GM12891 (cell line): ENCODE measurements around the gene NBAS.
A peak's percentile ranks its signal among the peaks of the same experiment; 100 is the strongest.

Source experiments
- DNase-seq: peaks from one replicate; pipeline ENCODE4 v3.0.0; 2011; ENCODE audit warnings: low spot score; ENCODE audit not compliant: insufficient read length
- FAIRE-seq: peaks from 2 replicates; lab custom pipeline; 2011; peaks lifted over from hg19 to GRCh38; lab: Jason Lieb, UNC
- PAX5 ChIP-seq: IDR thresholded peaks from 2 replicates; pipeline ENCODE4 v1.6.1; 2011; ENCODE audit warnings: low read length, moderate library complexity, mild to moderate bottlenecking; ENCODE audit not compliant: insufficient read depth, severe bottlenecking
- POLR2A ChIP-seq: IDR thresholded peaks from 2 replicates; pipeline ENCODE4 v1.6.1; 2011; ENCODE audit warnings: low read depth, low read length, control low read depth
- POLR2AphosphoS5 ChIP-seq: IDR thresholded peaks from 2 replicates; pipeline ENCODE4 v1.6.1; 2011; ENCODE audit warnings: low read depth, low read length, control low read depth
- POU2F2 ChIP-seq: IDR thresholded peaks from 2 replicates; pipeline ENCODE4 v1.6.1; 2011; ENCODE audit warnings: low read depth, mild to moderate bottlenecking, control low read depth, low read length, moderate library complexity
- SPI1 ChIP-seq: IDR thresholded peaks from 2 replicates; pipeline ENCODE4 v1.6.1; 2011; ENCODE audit warnings: low read depth, low read length, control low read depth
- TAF1 ChIP-seq: IDR thresholded peaks from 2 replicates; pipeline ENCODE4 v1.6.1; 2011; ENCODE audit warnings: low read depth, low read length, control low read depth

The NBAS gene

GRCh38 chr2:15182275-15182674 is 378.9 kb downstream of the NBAS start:
- TF ChIP-seq SPI1 (no peak), POLR2AphosphoS5 (no peak), POU2F2 (no peak), TAF1 (no peak), PAX5 (no peak), POLR2A (no peak)
- DNase-seq (no peak), FAIRE-seq (no peak)

- FAIRE-seq (no peak), DNase-seq (no peak)
- TF ChIP-seq POLR2AphosphoS5, result no peak
- no peak for TF ChIP-seq TAF1
- TF ChIP-seq SPI1, result no peak
- TF ChIP-seq POLR2A, result no peak
- no peak for TF ChIP-seq PAX5
- TF ChIP-seq POU2F2, result no peak
Observed at GRCh38 chr2:15181092-15181745, 379.9 kb downstream of the NBAS start.

GRCh38 chr2:15180379-15180778 is 380.8 kb downstream of the NBAS start:
- DNase-seq (no peak), FAIRE-seq (no peak)
- no peak for TF ChIP-seq POLR2AphosphoS5
- no peak for TF ChIP-seq POU2F2
- TF ChIP-seq TAF1, result no peak
- no peak for TF ChIP-seq POLR2A
- TF ChIP-seq PAX5, result no peak
- TF ChIP-seq SPI1, result no peak

GRCh38 chr2:15178946-15179345 is 382.2 kb downstream of the NBAS start:
- DNase-seq, result no peak
- no peak for FAIRE-seq
- TF ChIP-seq PAX5, result no peak
- no peak for TF ChIP-seq TAF1
- no peak for TF ChIP-seq POU2F2
- no peak for TF ChIP-seq POLR2AphosphoS5
- TF ChIP-seq SPI1, result no peak
- TF ChIP-seq POLR2A, result no peak

- FAIRE-seq, result peak; percentile 87
- no peak for TF ChIP-seq PAX5
- TF ChIP-seq POU2F2, result peak; percentile 37; the same call in 1 of the 2 replicates
- TF ChIP-seq SPI1, result 0 out of 2 replicates have a peak, but pooled peaks have one; percentile 3
Observed at GRCh38 chr2:15177103-15177502, 384.0 kb downstream of the NBAS start.

GRCh38 chr2:15176604-15177003 is 384.5 kb downstream of the NBAS start:
- DNase-seq (no peak), FAIRE-seq (no peak)
- TF ChIP-seq POLR2AphosphoS5 (no peak), POLR2A (no peak), POU2F2 (no peak), PAX5 (no peak), TAF1 (no peak), SPI1 (no peak)

More at GRCh38 chr2:15177103-15177502, 384.0 kb downstream of the NBAS start:
- peak; percentile 23 for DNase-seq

GRCh38 chr2:15174567-15174966 is 386.6 kb downstream of the NBAS start:
- DNase-seq, result no peak
- TF ChIP-seq SPI1, result no peak
- no peak for TF ChIP-seq PAX5
- TF ChIP-seq POU2F2, result no peak
- no peak for TF ChIP-seq POLR2AphosphoS5
- TF ChIP-seq TAF1, result no peak
- no peak for TF ChIP-seq POLR2A
- no peak for FAIRE-seq

- no peak for FAIRE-seq
- TF ChIP-seq POLR2A (no peak), PAX5 (no peak), POLR2AphosphoS5 (no peak), SPI1 (no peak), TAF1 (no peak), POU2F2 (no peak)
Observed at GRCh38 chr2:15173501-15173900, 387.6 kb downstream of the NBAS start.

GRCh38 chr2:15172825-15173224 is 388.3 kb downstream of the NBAS start:
- TF ChIP-seq POU2F2, result no peak
- no peak for TF ChIP-seq PAX5
- TF ChIP-seq POLR2A, result no peak
- TF ChIP-seq SPI1, result no peak
- TF ChIP-seq POLR2AphosphoS5, result no peak
- TF ChIP-seq TAF1, result no peak
- FAIRE-seq (no peak), DNase-seq (no peak)

More at GRCh38 chr2:15173501-15173900, 387.6 kb downstream of the NBAS start:
- DNase-seq, result no peak
